HG03432 (cell line): Measurements from ENCODE around the gene IFIT5.
"Not testable (repeated sequence)": the region's sequence is repeated elsewhere in the genome, so short reads cannot be mapped to it uniquely, and the experiment has no call there.

Experiments
- ATAC-seq: cut with Tn5 transposase; IDR thresholded peaks from one replicate; pipeline ENCODE4 v1.9.1; 2021; ENCODE audit warnings: mild to moderate bottlenecking, moderate library complexity; ENCODE audit not compliant: unreplicated experiment

The IFIT5 gene

DNA sequence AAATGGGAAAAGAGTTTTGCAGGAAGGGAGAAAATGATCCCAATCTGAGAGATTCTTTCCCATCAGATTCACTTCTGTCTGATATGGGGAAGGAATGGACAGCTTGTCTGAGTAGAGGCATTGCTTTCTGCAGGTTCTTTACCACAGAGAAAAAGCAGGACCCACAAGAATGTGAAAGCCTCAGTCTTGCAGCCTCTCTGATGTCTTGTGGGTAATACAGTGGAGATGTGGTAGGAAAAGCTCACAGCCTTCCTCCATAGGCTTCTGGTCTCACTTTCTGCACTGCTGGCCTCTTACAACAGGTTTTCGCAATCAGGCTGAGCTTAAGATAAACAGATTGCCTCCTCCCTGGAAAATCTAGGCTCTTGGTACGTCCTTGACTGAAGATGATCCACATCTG, 21.4 kb upstream of the IFIT5 start:
- peak; percentile 46 for ATAC-seq

DNA sequence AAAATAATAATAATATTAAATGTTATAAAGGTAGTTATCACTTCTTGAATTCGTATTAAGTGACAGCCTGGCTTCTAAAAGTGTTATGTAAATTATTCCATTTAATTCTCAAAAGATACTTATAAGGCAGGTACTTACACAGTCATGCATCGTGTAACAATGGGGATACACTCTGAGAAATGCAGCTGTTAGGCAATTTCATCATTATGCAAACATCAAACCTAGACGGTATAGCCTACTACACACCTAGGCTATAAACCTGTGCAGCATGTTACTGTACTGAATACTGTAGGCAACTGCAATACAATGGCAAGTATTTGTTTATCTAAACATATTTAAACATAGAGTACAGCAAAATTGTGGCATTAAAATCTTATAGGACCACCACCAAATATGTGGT, 20.5 kb upstream of the IFIT5 start:
- no peak for ATAC-seq

DNA sequence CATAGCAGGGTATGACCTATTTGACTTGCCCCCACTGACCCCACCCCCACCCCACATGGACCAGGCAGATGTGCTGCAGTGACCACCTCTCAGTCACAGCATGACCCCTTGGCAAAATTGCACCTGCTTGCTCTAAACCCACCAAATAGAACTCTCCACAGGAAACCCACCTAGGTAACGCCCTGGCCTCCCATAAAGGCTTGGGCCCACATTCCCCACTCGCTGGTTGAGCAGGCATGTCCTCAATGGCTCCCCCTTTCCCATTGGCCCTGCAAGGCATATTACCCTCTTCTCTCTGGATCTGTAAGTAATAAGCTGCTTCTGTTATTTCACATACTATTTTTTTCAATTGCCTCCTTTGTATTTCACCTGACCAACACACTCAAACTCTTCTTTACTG, 19.2 kb upstream of the IFIT5 start:
- ATAC-seq = no peak

DNA sequence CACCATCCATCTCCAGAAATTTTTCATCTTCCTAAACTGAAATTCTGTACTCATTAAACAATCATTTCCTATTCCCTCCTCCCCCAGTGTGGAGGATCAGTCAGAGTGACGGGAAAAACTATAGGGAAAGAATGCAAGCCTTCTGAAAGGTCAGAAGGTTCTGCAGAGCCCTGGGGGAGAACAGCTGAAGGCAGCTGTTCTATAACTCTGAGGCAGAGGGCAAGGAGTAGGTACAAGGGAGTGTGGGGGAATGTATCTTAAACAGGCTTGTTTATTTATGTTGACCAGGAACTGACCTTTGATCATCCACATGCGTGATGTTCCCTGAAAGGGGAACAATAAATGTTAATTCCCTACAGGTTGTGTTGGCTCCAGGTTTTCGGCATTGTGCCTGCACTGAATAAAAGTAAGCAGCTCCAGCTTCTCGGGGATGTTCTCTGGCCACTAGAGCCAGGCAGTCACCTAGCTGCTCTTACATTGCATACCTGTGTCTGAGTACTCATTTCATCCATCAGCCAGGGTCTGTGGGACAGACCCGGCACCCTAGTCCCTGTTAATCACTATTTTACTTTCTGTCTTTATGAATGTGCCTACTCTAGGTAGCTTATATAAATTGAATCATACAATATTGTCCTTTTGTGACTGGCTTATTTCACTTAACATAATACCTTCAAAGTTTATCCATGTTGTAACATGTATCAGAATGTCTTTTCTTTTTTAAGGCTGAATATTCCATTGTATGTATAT, 16.2 kb upstream of the IFIT5 start:
- no peak for ATAC-seq

DNA sequence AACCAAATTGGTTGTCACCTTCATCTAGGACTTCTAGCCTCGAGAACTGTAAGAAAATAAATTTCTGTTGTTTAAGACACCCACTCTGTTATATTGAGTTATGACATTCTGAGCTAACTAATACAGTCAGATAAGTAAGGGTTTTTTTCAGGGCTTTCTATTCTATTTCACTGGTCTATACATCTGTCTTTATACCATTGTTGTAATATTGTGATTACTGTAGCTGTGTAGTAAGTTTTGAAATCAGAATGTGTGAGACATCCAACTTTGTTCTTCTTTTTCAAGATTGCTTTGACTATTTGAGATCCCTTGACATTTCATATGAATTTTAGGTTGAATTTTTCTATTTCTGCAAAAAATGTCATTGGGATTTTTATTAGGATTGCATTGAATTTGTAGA, 14.4 kb upstream of the IFIT5 start:
- ATAC-seq = no peak

DNA sequence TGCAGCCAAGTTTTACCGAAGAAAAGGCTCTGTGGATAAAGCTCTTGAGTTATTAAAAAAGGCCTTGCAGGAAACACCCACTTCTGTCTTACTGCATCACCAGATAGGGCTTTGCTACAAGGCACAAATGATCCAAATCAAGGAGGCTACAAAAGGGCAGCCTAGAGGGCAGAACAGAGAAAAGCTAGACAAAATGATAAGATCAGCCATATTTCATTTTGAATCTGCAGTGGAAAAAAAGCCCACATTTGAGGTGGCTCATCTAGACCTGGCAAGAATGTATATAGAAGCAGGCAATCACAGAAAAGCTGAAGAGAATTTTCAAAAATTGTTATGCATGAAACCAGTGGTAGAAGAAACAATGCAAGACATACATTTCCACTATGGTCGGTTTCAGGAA, 11.3 kb upstream of the IFIT5 start:
- ATAC-seq = no peak

DNA sequence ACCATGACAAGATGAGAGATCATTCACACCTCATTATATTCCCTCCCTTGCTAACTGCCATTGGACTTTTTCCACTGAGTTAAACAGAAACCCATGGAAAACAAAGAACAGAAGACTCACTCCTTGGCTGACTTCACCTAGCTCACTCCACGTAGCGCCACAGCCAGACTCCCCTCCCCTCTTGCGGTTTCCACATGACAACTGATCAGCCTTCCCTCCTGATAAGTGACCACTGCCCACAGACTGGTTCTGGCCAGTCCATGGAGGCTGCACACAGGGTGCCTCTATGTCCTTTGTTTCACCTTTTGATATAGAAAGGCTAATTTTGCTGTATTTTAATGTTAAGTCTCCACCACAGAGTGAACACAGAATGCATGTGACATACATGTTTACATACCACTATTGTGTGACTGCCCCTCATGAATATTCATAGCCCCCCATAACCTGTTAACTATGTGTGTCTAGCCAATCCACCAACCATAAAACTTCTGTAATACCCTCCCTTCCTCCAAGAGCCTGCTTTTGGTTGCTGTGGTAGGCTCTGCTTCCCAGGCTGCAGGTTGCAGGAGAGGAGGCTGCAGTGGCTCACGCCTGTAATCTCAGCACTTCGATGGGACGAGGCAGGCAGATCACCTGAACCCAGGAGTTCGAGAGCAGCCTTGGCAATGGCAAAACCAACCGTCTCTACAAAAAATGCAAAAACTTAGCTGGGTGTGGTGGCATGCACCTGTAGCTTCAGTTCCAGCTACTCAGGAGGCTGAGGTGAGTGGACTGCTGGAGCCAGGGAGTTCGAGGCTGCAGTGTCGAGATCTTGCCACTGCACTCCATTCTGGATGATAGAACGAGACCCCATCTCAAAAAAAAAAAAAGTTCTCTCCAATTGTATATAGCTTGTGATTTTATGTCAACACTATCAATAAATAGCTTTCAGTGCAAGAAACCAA, 10.0 kb upstream of the IFIT5 start:
- no peak for ATAC-seq

DNA sequence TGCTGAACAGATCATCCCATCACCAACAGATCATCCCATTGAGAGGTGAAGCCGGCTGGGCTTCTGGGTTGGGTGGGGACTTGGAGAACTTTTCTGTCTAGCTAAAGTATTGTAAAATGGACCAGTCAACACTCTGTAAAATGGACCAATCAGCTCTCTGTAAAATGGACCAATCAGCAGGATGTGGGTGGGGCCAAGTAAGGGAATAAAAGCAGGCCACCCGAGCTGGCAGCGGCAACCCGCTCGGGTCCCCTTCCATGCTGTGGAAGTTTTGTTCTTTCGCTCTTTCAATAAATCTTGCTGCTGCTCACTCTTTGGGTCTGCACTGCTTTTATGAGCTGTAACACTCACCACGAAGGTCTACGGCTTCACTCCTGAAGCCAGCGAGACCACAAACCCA, 8.2 kb upstream of the IFIT5 start:
- ATAC-seq = not testable (repeated sequence)

DNA sequence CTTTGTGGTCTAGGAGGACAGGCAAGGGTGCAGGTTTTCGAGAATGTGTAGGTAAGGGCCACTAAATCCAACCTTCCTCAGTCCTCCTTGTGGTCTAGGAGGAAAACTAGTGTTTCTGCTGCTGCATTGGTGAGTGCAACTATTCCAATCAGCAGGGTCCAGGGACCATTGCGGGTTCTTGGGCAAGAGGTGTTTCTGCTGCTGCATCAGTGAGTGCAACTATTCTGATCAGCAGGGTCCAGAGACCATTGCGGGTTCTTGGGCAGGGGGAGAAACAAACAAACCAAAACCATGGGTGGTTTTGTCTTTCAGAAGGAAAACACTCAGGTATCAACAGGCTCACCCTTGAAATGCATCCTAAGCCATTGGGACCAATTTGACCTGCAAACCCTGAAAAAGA, 6.6 kb upstream of the IFIT5 start:
- ATAC-seq = not testable (repeated sequence)

DNA sequence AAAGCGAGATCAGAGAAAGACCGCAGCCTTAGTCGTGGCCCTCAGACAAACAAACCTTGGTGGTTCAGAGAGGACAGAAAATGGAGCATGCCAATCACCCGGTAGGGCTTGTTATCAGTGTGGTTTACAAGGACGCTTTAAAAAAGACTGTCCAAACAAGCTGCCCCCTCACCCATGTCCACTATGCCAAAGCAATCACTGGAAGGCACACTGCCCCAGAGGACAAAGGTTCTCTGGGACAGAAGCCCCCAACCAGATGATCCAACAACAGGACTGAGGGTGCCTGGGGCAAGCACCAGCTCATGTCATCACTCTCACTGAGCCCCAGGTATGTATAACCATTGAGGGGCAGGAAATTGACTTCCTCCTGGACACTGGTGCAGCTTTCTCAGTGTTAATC, 5.1 kb upstream of the IFIT5 start:
- ATAC-seq = not testable (repeated sequence)

DNA sequence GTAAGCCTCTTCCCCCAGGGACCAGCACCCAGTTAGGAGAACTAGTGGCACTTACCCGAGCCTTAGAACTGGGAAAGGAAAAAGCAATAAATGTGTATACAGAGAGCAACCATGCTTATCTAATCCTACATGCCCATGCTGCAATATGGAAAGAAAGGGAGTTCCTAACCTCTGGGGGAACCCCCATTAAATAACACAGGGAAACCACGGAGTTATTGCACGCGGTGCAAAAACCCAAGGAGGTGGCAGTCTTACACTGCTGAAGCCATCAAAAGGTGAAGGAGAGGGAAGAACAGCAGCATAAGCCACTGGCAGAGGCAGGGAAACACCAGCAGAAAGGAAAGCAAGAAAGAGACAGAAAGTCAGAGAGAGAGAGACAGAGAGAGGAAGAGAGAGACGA, 3.8 kb upstream of the IFIT5 start:
- not testable (repeated sequence) for ATAC-seq

DNA sequence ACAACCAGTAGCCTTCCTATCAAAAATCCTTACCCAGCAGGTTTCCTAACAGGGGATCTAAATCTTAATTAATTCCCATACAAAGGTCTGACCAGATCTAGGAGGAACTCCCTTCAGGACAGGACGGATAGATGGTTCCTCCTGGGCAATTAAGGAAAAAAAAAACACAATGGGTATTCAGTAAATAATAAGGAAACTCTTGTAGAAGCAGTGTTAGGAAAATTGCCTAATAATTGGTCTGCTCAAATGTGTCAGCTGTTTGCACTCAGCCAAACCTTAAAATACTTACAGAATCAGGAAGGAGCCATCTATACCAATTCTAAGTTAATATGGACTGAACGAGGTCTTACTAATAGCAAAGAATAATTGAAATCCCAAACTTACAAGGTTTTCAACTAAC, 3.2 kb upstream of the IFIT5 start:
- not testable (repeated sequence) for ATAC-seq

DNA sequence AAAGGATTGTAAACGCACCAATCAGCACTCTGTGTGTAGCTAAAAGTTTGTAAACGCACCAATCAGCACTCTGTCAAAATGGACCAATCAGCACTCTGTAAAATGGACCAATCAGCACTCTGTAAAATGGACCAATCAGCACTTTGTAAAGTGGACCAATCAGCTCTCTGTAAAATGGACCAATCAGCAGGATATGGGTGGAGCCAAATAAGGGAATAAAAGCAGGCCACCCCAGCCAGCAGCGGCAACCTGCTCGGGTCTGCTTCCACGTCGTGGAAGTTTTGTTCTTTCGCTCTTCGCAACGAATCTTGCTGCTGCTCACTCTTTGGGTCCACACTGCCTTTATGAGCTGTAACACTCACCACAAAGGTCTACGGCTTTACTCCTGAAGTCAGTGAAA, 2.1 kb upstream of the IFIT5 start:
- ATAC-seq = not testable (repeated sequence)

DNA sequence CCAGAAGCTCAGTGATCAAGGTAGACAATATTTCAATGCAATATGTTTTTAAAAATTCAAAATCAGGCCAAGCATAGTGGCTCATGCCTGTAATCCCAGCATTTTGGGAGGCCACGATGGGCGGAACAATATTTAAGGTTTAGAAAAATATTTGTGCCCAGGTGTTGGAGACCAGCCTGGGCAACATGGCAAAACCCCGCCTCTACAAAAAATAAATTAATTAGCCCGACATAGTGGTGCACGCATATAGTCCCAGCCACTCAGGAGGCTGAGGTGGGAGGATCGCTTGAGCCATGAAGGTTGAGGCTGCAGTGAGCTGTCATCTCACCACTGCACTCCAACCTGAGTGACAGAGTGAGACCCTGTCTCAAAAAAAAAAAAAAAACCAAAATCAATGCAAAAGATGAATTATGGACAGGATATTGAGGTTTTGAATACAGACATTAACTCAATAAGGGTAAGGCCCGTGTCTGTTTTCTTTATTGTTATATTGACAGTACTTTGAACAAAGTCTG, 913 bp upstream of the IFIT5 start:
- ATAC-seq = no peak

DNA sequence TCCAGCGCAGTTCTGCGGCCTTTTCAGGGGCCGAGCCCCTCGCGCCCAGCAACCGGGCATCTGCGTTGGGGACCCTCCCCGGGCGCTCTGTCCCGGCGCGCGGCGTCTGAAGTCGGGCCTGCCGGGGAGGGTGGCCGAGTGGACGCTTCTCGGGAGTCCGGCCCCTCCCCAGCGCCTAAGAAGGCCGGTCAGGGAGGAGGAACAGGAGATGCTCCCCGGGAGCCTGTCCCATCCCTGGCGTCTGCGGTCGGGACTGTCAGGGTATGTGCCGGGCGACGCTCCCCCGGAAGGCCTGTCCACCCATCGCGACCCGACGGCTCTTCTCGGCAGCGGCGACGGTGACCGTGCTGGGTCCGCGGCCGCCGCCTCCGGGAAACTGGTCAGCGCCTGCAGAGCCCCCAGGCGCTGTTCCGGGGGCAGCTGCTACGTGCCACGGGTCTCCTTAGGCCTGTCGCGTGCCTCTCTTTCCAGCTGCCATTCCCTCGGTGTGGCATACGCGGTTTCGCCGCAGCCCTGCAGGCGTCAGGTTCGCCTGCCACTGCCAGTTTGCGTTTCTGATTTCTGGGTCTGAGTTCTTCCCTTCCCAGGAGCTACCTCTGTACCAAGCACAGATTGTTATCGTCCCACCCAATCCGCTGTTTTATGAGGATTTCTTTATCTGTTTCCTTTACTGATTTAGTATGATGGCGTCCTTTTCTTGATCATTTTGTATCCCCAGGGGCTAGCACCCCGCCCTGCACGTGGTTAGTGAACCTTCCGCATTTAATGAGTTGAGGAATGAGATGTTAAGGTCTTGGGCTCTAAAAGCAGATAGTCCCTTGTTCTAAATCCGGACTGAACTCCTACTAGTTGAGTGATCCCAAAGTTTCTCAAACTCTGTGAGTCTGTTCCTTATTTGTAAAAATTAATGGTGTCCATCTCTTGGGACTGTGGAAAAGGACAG, 782 bp downstream of the IFIT5 start:
- peak; percentile 44 for ATAC-seq

DNA sequence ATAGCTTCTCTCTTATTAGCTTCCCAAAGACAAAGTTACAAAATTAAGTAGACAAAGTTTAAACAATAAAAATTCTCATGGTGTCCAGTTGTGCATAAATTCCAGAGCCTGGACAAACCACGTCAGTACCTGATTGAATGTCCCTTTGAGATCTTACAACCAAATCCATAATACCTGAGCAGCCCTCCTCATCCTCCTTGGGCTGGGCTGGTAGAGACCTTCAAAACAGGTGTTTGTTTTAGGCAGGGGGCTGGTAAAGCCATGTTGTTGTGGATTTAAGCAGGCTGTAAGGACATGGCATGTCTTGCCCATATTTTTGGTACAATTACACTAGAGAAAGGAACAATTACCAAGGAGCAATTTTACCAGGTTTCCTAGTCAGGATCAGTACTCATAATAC, 2.1 kb downstream of the IFIT5 start:
- ATAC-seq = no peak

DNA sequence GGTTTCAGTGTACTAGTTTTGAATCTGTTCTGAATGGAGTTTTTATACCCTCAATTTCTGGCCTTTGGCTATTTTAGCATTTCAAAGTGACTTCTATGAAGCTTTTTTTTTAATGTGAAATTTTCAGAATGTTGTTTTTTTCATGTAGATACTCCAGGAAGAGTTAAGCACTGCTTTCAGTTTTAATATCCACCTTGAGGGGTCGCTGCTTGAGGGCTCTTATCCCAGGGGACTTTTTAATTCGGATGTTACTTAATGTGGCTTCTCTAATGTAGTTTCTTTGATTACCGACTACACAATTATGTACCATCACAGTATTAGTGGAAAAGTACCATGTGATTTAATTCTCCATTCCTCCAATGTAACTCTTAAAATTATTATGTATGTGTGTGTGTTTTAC, 5.2 kb downstream of the IFIT5 start:
- ATAC-seq = no peak

DNA sequence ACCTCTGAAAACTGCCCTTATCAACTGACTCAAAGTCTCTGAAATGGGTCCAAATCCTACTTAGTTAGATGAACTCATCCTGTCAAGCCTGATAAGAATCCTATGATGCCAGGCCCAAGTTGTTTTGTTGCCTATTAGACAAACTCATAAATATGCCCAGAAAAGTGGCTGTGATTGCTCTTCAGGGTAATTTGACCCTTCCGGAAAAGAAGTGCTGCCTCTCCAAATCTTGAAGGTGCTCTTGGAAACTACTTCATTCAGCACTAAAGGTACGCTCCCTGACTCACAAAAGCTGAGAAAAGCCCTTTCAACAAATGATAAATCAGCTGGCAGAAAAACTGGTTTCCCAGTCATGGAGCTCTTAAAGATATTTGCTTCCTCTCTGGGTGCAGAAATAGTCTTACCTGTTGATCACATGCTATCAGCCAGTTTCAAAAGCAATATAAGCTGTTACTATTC, 6.7 kb downstream of the IFIT5 start:
- no peak for ATAC-seq

DNA sequence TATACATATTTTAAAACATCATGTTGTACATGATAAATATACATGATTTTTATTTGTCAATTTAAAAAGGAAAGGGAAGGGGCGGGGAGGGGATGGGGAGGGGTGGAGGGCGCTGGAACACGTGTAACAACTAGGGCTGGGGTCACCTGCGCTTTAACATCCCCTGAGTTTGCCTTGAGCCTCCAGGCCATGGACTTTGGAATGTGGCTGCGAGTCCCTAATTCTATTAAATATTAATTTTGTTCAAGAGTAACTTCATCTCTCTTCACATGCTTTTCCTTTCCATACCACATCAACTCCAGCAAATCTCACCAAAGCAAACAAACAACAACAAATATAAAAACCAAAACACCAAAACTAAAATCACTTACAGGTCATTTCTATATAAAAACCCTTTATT, 10.6 kb downstream of the IFIT5 start:
- no peak for ATAC-seq

DNA sequence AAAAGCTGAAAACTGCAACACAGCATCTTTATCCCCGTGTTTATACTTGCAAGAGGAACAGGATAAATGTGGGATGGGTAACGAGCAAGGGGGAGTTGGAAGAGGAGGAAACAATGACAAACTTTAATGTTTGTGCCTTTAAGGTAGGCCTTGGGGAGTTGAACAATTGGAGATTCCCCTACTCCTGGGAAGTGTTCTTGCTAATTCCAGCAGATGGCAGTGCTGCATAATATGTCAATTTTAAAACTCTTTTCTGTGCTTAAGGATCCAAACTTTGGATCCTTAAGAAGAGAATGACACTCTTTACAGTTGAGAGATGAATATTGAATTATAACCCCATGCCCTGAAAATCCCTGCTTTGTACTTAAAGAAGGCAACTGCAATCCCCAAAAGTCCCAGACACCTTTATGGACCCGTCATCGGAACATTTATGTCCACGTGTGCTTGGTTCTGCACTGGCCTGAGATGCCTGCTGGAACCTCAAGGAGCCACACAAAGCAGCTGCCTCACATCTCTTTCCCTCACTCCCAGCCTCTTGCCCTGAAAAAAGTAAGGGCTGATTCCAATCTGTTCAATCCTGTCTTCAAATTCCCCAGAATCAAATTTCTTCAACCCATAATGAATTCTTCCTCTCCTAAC, 12.0 kb downstream of the IFIT5 start:
- no peak for ATAC-seq
